BLaER1 (cell line): ENCODE data around the gene SNX7.

Experiments used
- H3K27ac ChIP-seq: shearing (Covaris generic); formaldehyde crosslinking; 2 replicates; pipeline ENCODE4 v1.8.1; 2022
- H3K27me3 ChIP-seq: shearing (Covaris generic); formaldehyde crosslinking; 2 replicates; pipeline ENCODE4 v1.8.1; 2022
- H3K36me3 ChIP-seq: shearing (Covaris generic); formaldehyde crosslinking; 2 replicates; pipeline ENCODE4 v1.8.1; 2022
- H3K4me1 ChIP-seq: shearing (Covaris generic); formaldehyde crosslinking; 2 replicates; pipeline ENCODE4 v1.8.1; 2022
- H3K4me2 ChIP-seq: shearing (Covaris generic); formaldehyde crosslinking; 2 replicates; pipeline ENCODE4 v1.8.1; 2022
- H3K4me3 ChIP-seq: shearing (Covaris generic); formaldehyde crosslinking; 2 replicates; pipeline ENCODE4 v1.8.1; 2022
- H3K9ac ChIP-seq: shearing (Covaris generic); formaldehyde crosslinking; 2 replicates; pipeline ENCODE4 v1.8.1; 2022
- H3K9me3 ChIP-seq: shearing (Covaris generic); formaldehyde crosslinking; 2 replicates; pipeline ENCODE4 v1.8.1; 2022
- H4K20me1 ChIP-seq: shearing (Covaris generic); formaldehyde crosslinking; 2 replicates; pipeline ENCODE4 v1.8.1; 2022
- Cebpa-rat ChIP-seq: shearing (Covaris generic); IDR thresholded peaks from 2 replicates; pipeline ENCODE4 v1.8.1; 2022

SNX7 gene

DNA sequence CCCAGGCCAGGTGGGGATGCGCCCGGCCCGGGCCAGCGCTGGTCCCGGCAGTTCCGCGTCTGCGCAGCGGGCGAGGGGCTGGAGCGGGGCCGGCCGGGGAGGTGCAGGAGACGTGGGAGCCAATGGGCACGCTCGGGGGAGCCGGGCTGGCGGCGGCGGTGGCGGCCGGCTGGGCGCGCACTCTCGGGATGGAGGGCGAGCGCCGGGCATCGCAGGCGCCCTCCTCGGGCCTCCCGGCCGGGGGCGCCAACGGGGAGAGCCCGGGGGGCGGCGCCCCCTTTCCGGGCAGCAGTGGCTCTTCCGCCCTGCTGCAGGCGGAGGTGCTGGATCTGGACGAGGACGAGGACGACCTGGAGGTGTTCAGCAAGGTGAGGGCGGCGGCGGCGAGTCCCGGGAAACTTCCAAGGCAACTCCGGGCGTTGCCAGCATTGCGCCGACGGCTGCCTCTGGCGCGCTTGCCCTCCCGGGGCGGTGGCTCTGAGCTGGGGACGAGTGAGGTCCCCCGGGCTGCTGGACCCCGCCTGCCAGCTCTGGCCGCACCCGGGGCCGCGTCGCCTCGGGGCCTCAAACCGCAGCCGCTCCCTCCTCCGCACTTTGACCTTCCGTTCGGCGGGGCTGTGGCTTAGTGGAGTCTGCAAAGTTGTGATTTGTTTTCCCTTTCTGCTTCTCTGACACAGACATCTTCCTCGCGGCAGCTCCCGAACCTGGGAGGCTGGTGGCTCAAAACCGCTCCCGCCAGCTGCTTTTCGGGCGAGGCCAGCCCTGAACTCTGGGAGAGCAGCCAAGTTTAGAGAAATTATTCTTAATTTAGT, at the start of gene SNX7:
Gene SNX7 (plus strand): TSS at position 178 of the 812 bp plus-strand sequence. CDS start 11 bp downstream, at position 189.
- Histone ChIP-seq H3K27me3 (no peaks in the 10 kb centered on the region), H3K4me3 (no peak within 1 kb of the TSS), H3K27ac (no peak within 1 kb of the TSS), H3K9me3 (peaks cover 13% of the 10 kb centered on the region), H4K20me1 (no peaks in the 10 kb centered on the region), H3K9ac (no peak within 1 kb of the TSS), H3K4me2 (no peak within 1 kb of the TSS), H3K4me1 (no peaks in the 10 kb centered on the region), H3K36me3 (no peaks in the 10 kb centered on the region)
- no peak for TF ChIP-seq Cebpa-rat

GRCh38 chr1:98637316-98637715, 24.2 kb upstream of the SNX7 start:
- H3K9me3 ChIP-seq: no peaks in the 10 kb centered on the region; the same call in 1 of the 2 replicates
- H3K9ac ChIP-seq: no peak overlapping the region
- H4K20me1 ChIP-seq: no peaks in the 10 kb centered on the region
- H3K27ac ChIP-seq: no peak overlapping the region
- no peaks in the 10 kb centered on the region for H3K4me1 ChIP-seq
- H3K4me3 ChIP-seq: no peak overlapping the region
- no peak overlapping the region for H3K4me2 ChIP-seq
- no peaks in the 10 kb centered on the region for H3K27me3 ChIP-seq
- no peaks in the 10 kb centered on the region for H3K36me3 ChIP-seq
- TF ChIP-seq Cebpa-rat: no peak

GRCh38 chr1:98638185-98638584, 23.3 kb upstream of the SNX7 start:
- Histone ChIP-seq H3K27me3 (no peaks in the 10 kb centered on the region), H4K20me1 (no peaks in the 10 kb centered on the region), H3K4me3 (no peak overlapping the region), H3K9me3 (no peaks in the 10 kb centered on the region; the same call in 1 of the 2 replicates), H3K9ac (no peak overlapping the region), H3K27ac (no peak overlapping the region), H3K36me3 (no peaks in the 10 kb centered on the region), H3K4me2 (no peak overlapping the region), H3K4me1 (no peaks in the 10 kb centered on the region)
- TF ChIP-seq Cebpa-rat: no peak

DNA sequence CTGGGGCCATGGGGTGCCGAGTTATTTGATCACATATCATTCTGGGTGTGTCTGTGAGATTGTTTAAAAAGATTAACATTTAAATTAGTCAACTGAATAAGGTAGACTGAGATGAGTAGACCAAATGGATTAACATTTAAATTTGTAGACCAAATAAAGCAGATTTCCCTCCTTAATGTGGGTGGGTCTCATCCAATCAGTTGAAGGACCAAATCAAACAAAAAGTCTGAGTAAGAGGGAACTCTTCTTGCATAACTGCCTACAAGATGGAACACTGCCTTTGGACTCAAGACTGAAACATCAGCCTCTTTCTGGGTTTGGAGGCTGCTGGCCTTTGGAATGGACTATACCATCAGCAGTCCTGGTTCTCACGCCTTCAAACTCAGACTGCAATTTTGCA, 17.0 kb upstream of the SNX7 start:
- H4K20me1 ChIP-seq: no peaks in the 10 kb centered on the region
- TF ChIP-seq Cebpa-rat: no peak
- no peak overlapping the region for H3K9ac ChIP-seq
- no peaks in the 10 kb centered on the region for H3K4me1 ChIP-seq
- H3K4me3 ChIP-seq: no peak overlapping the region
- no peaks in the 10 kb centered on the region; the same call in 1 of the 2 replicates for H3K9me3 ChIP-seq
- no peak overlapping the region for H3K27ac ChIP-seq
- no peak overlapping the region for H3K4me2 ChIP-seq
- H3K36me3 ChIP-seq: no peaks in the 10 kb centered on the region
- H3K27me3 ChIP-seq: no peaks in the 10 kb centered on the region

- no peak overlapping the region for H3K4me2 ChIP-seq
Observed at GRCh38 chr1:98651116-98651632, 10.3 kb upstream of the SNX7 start.

DNA sequence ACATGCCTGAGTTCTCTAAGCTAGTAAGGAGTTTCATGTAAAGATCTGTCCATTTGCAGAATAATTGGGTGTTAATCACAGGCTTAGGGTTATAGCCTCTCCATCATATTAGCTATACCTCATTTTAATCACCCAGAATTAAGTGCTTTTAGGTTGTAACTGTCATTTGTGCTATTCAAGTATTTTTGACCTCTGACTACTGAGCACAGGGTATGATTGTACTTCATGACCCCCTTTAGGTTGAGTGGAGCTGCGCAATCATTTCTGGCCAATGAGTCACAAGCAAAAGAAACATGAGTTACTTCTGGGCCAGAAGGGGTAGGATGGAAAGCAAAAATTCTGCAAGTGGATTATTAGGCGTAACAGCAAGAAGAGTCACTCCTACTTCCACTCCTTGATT, 8.4 kb upstream of the SNX7 start:
- Histone ChIP-seq H3K4me3 (no peak overlapping the region), H3K4me1 (no peaks in the 10 kb centered on the region), H3K9me3 (peaks cover 18% of the 10 kb centered on the region), H3K27ac (no peak overlapping the region), H3K36me3 (no peaks in the 10 kb centered on the region), H3K27me3 (no peaks in the 10 kb centered on the region), H3K9ac (no peak overlapping the region), H4K20me1 (no peaks in the 10 kb centered on the region), H3K4me2 (no peak overlapping the region)
- TF ChIP-seq Cebpa-rat: no peak

More at GRCh38 chr1:98651116-98651632, 10.3 kb upstream of the SNX7 start:
- Histone ChIP-seq H4K20me1 (no peaks in the 10 kb centered on the region), H3K36me3 (no peaks in the 10 kb centered on the region), H3K9me3 (peaks cover 18% of the 10 kb centered on the region), H3K27ac (no peak overlapping the region), H3K4me1 (no peaks in the 10 kb centered on the region), H3K27me3 (no peaks in the 10 kb centered on the region), H3K9ac (no peak overlapping the region), H3K4me3 (no peak overlapping the region)
- no peak for TF ChIP-seq Cebpa-rat

GRCh38 chr1:98659879-98660278, 1.6 kb upstream of the SNX7 start:
- TF ChIP-seq Cebpa-rat: no peak

DNA sequence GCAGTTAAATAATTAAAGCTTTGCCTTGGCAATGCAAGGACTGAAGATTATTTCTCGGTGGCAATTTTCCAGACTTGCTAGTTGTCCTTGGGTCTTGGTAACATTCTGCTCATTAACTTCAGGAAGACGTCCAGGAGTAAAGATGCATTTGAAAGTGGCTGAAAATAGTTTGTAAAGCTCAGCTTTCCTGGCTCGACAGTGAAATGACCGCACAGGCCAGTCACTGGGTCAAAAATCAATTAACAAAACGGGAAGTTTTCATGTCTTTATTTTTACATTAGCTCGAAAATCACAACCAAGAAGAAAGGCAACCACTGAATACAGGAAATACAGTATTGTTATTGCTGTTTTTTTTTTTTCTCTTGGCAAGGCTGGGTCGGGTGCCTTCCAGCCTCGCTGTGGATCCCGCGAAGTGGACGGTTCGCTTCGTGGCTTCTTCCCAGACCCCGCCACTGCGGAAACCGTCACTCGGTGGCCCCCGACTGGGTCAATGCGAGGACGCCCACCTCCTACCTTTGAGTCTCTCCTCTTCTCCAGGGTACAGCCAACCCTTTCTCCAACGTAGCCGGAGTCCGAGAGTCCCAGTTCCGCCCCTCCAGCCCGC, 479 bp upstream of the SNX7 start:
- Histone ChIP-seq H3K36me3 (no peaks in the 10 kb centered on the region), H3K9me3 (peaks cover 13% of the 10 kb centered on the region), H3K4me3 (no peak overlapping the region), H4K20me1 (no peaks in the 10 kb centered on the region), H3K9ac (no peak overlapping the region), H3K27ac (no peak overlapping the region), H3K4me1 (no peaks in the 10 kb centered on the region), H3K27me3 (no peaks in the 10 kb centered on the region), H3K4me2 (no peak overlapping the region)
- TF ChIP-seq Cebpa-rat: no peak

More at GRCh38 chr1:98659879-98660278, 1.6 kb upstream of the SNX7 start:
- Histone ChIP-seq H3K27ac (no peak overlapping the region), H3K27me3 (no peaks in the 10 kb centered on the region), H3K9ac (no peak overlapping the region), H4K20me1 (no peaks in the 10 kb centered on the region), H3K4me3 (no peak overlapping the region), H3K4me1 (no peaks in the 10 kb centered on the region), H3K9me3 (peaks cover 13% of the 10 kb centered on the region), H3K36me3 (no peaks in the 10 kb centered on the region), H3K4me2 (no peak overlapping the region)

DNA sequence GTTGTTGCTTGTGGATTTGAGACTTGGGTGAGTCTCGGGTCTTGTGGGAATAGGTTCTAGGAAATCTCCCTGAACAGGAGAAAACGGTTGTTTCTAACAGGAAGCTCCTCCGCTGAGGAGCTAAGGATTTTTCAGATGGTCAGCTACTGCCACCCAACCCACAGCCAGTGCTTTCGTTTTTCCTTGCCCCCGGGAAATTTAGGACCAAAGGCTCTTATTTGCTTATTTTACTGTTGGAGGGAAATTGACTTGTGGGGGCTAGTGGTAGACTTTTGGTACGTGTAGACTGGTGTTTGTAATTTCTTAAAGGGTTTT, 792 bp downstream of the SNX7 start:
- no peak for TF ChIP-seq Cebpa-rat
- no peak overlapping the region for H3K4me2 ChIP-seq

GRCh38 chr1:98668733-98669132, 7.2 kb downstream of the SNX7 start:
- H3K9ac ChIP-seq: no peak overlapping the region
- no peak for TF ChIP-seq Cebpa-rat
- H3K4me3 ChIP-seq: no peak overlapping the region
- H3K9me3 ChIP-seq: no peaks in the 10 kb centered on the region
- H3K36me3 ChIP-seq: no peaks in the 10 kb centered on the region
- no peaks in the 10 kb centered on the region for H3K27me3 ChIP-seq
- H3K27ac ChIP-seq: no peak overlapping the region
- no peak overlapping the region for H3K4me2 ChIP-seq
- no peaks in the 10 kb centered on the region for H4K20me1 ChIP-seq
- H3K4me1 ChIP-seq: no peaks in the 10 kb centered on the region

More for the DNA sequence above, 792 bp downstream of the SNX7 start:
- H4K20me1 ChIP-seq: no peaks in the 10 kb centered on the region
- H3K4me3 ChIP-seq: no peak overlapping the region
- no peaks in the 10 kb centered on the region for H3K4me1 ChIP-seq
- H3K9ac ChIP-seq: no peak overlapping the region
- H3K9me3 ChIP-seq: peaks cover 13% of the 10 kb centered on the region
- no peak overlapping the region for H3K27ac ChIP-seq
- H3K36me3 ChIP-seq: no peaks in the 10 kb centered on the region
- H3K27me3 ChIP-seq: no peaks in the 10 kb centered on the region
